SK-N-SH (cell line): ENCODE results near the gene INSRR. TPM values are rescaled to one million over a fixed set of nuclear protein-coding genes. Genes with fewer than 3 reads are reported as not detected.

ENCODE experiments used
- CTCF ChIA-PET: fragments of 300-600, 350-600 bp; formaldehyde crosslinking; extraction: SDS; loops from one replicate; lab custom pipeline; 2021; lab: Yijun Ruan, JAX
- POLR2A ChIA-PET: fragments of 350-600 bp; sonication (Branson Sonifier 250); formaldehyde crosslinking; extraction: SDS; loops from one replicate; lab custom pipeline; 2020; ENCODE audit warnings: antibody characterized with exemption, inconsistent platforms; lab: Yijun Ruan, JAX
- DNase-seq: peaks from one replicate; pipeline ENCODE4 v3.0.0; 2012
- H2AFZ ChIP-seq: fragments of 200-600 bp; sonication (generic); 2 replicates; pipeline ENCODE4 v1.8.1; 2016; ENCODE audit warnings: antibody characterized with exemption, mild to moderate bottlenecking, low read depth
- H3F3A ChIP-seq: fragments of 200-600 bp; sonication (generic); replicated peaks from 2 replicates; pipeline ENCODE3; 2016; ENCODE audit warnings: antibody characterized with exemption, mild to moderate bottlenecking; ENCODE audit not compliant: insufficient read depth
- H3K27ac ChIP-seq, 2 experiments: fragments of 200-500 bp in 1 of 2; fragments of 200-600 bp in 1 of 2; sonication (Bioruptor generic) in 1 of 2; sonication (generic), shearing (Covaris generic) in 1 of 2; 2 replicates each; pipeline versions ENCODE4 v1.5.1 to v1.6.1; 2014 to 2016; ENCODE audit warnings: low read depth in 2 of 2, inconsistent platforms in 1 of 2, low read length in 1 of 2, mild to moderate bottlenecking in 1 of 2, mixed read lengths in 1 of 2
- H3K27me3 ChIP-seq: fragments of 200-600 bp; sonication (generic), shearing (Covaris generic); 2 replicates; pipeline ENCODE4 v1.6.1; 2016; ENCODE audit warnings: mixed run types; ENCODE audit not compliant: insufficient read depth
- H3K36me3 ChIP-seq, 2 experiments: fragments of 200-500 bp in 1 of 2; fragments of 200-600 bp in 1 of 2; sonication (Bioruptor generic) in 1 of 2; sonication (generic) in 1 of 2; replicated peaks in 1 of 2; 2 replicates each; pipeline versions ENCODE3 to v1.5.1; 2014 to 2016; ENCODE audit warnings: low read length in 1 of 2, mild to moderate bottlenecking in 1 of 2; ENCODE audit not compliant: insufficient read depth in 2 of 2, control insufficient read depth in 1 of 2
- H3K4me1 ChIP-seq, 2 experiments: fragments of 200-500 bp in 1 of 2; fragments of 200-600 bp in 1 of 2; sonication (Bioruptor generic) in 1 of 2; sonication (generic), shearing (Covaris generic) in 1 of 2; 2 replicates each; pipeline versions ENCODE4 v1.5.1 to v1.6.1; 2014 to 2016; ENCODE audit warnings: low read depth in 1 of 2, low read length in 1 of 2, mixed run types in 1 of 2; ENCODE audit not compliant: insufficient read depth in 2 of 2, control insufficient read depth in 1 of 2
- H3K4me2 ChIP-seq: fragments of 200-600 bp; sonication (generic), shearing (Covaris generic); 2 replicates; pipeline ENCODE4 v1.6.1; 2017; ENCODE audit warnings: mixed run types
- H3K4me3 ChIP-seq, 2 experiments: fragments of 200-500 bp in 1 of 2; fragments of 200-600 bp in 1 of 2; sonication (Bioruptor generic) in 1 of 2; sonication (generic), shearing (Covaris generic) in 1 of 2; 2 replicates each; pipeline versions ENCODE4 v1.5.1 to v1.8.1; 2014 to 2016; ENCODE audit warnings: low read depth in 2 of 2, inconsistent platforms in 1 of 2, low read length in 1 of 2, mild to moderate bottlenecking in 1 of 2, mixed read lengths in 1 of 2, moderate library complexity in 1 of 2
- H3K79me2 ChIP-seq: fragments of 200-600 bp; sonication (generic); 2 replicates; pipeline ENCODE4 v1.8.1; 2017; ENCODE audit warnings: mild to moderate bottlenecking; ENCODE audit not compliant: insufficient read depth
- H3K9ac ChIP-seq: fragments of 200-600 bp; sonication (generic); 2 replicates; pipeline ENCODE4 v1.6.1; 2017; ENCODE audit warnings: mixed run types
- H3K9me2 ChIP-seq: fragments of 200-600 bp; sonication (generic); 2 replicates; pipeline ENCODE4 v1.6.1; 2017; ENCODE audit warnings: mixed run types
- H3K9me3 ChIP-seq: fragments of 200-600 bp; sonication (generic); 2 replicates; pipeline ENCODE4 v1.6.1; 2017; ENCODE audit warnings: mixed run types, mild to moderate bottlenecking, moderate library complexity
- H4K20me1 ChIP-seq: fragments of 200-600 bp; sonication (generic); 2 replicates; pipeline ENCODE4 v1.6.1; 2017; ENCODE audit warnings: mild to moderate bottlenecking, mixed run types; ENCODE audit not compliant: insufficient read depth
- EP300 ChIP-seq, 2 experiments: IDR thresholded peaks; 2 replicates each; pipeline versions ENCODE4 v1.4.0 to v1.6.1; 2012; ENCODE audit warnings: borderline replicate concordance in 1 of 2, low read depth in 1 of 2, low read length in 1 of 2
- JUND ChIP-seq: IDR thresholded peaks from 2 replicates; pipeline ENCODE4 v1.4.0; 2012
- PBX3 ChIP-seq: IDR thresholded peaks from 2 replicates; pipeline ENCODE4; 2012
- RCOR1 ChIP-seq: fragments of 150-350 bp; IDR thresholded peaks from 2 replicates; pipeline ENCODE4 v1.6.1; 2017; ENCODE audit warnings: antibody characterized with exemption, low read length
- RFX5 ChIP-seq: IDR thresholded peaks from 2 replicates; pipeline ENCODE4 v1.6.1; 2012; ENCODE audit warnings: mild to moderate bottlenecking, improper control_type of control experiment, low read length
- RXRA ChIP-seq: IDR thresholded peaks from 2 replicates; pipeline ENCODE4 v1.4.0; 2012; ENCODE audit warnings: low read depth, mild to moderate bottlenecking, borderline replicate concordance
- TEAD4 ChIP-seq: IDR thresholded peaks from 2 replicates; pipeline ENCODE4 v1.4.0; 2012; ENCODE audit warnings: mild to moderate bottlenecking, borderline replicate concordance; ENCODE audit not compliant: insufficient read depth
- USF1 ChIP-seq: IDR thresholded peaks from 2 replicates; pipeline ENCODE4 v1.4.0; 2012; ENCODE audit warnings: low read depth, borderline replicate concordance
- WGBS: methylation state at CpG from one replicate; pipeline ENCODE4 v1.1.6; 2017; ENCODE audit warnings: low lambda C conversion rate; 5-methylcytosine and 5-hydroxymethylcytosine counted together
- polyA plus RNA-seq, 3 experiments: library from polyadenylated mRNA; depleted of rRNA; stranded (reverse); fragments of >200 nt; gene quantifications; 2 replicates each; pipeline ENCODE4 v1.2.3, GENCODE V29; 2012

The INSRR gene
- polyA plus RNA-seq, 1 of the 3 experiments (the other 2 are of a cell fraction) = 0.20 TPM

GRCh38 chr1:156869455-156869854, 10.5 kb upstream of the INSRR start:
- no peak for DNase-seq
- H3F3A ChIP-seq = peaks cover 18% of the 10 kb centered on the region
- no peaks in the 10 kb centered on the region for H4K20me1 ChIP-seq
- no peak overlapping the region for H3K4me3 ChIP-seq
- H2AFZ ChIP-seq = no peak overlapping the region
- peaks cover 0 to 8% of the 10 kb centered on the region in 2 experiments; a peak in 2 of 4 replicates for H3K4me1 ChIP-seq
- H3K9me3 ChIP-seq = no peaks in the 10 kb centered on the region
- no peak overlapping the region for H3K4me2 ChIP-seq
- H3K79me2 ChIP-seq = no peaks in the 10 kb centered on the region
- no peaks in the 10 kb centered on the region for H3K27me3 ChIP-seq
- no peak for TF ChIP-seq RFX5
- WGBS = 96% methylated on average over 9 of the region's 9 CpGs
- no peak overlapping the region for H3K27ac ChIP-seq
- H3K9ac ChIP-seq = no peak overlapping the region
- H3K36me3 ChIP-seq = no peaks in the 10 kb centered on the region
- ChIA-PET POLR2A (no interaction called here), CTCF (interaction anchor here (1.4 to 22.1 kb wide), 9 partner anchors 13 to 180 kb away, joined by 4 to 455 read pairs (median 6); partner anchors contain the start of gene PEAR1)
- H3K9me2 ChIP-seq = no peaks in the 10 kb centered on the region

- DNase-seq = no peak
- no peak overlapping the region for H2AFZ ChIP-seq
- H3K9me2 ChIP-seq = no peaks in the 10 kb centered on the region
- ChIA-PET POLR2A (no interaction called here), CTCF (interaction anchor here (1.5 to 22.1 kb wide), 6 partner anchors 15 to 72 kb away, joined by 4 to 455 read pairs (median 6); partner anchors contain the start of gene PEAR1)
- H3K9me3 ChIP-seq = no peaks in the 10 kb centered on the region
- no peak overlapping the region for H3K4me2 ChIP-seq
- no peak overlapping the region for H3K9ac ChIP-seq
- H4K20me1 ChIP-seq = no peaks in the 10 kb centered on the region
- 93% methylated on average over 12 of the region's 13 CpGs for WGBS
- H3K79me2 ChIP-seq = no peaks in the 10 kb centered on the region
- TF ChIP-seq USF1 = no peak
- TF ChIP-seq RXRA = no peak
- TF ChIP-seq PBX3 = no peak
- no peak for TF ChIP-seq TEAD4
- TF ChIP-seq RFX5 = no peak
- TF ChIP-seq EP300 (IDR thresholded peaks at IDR 0.05; ENCODE audit: borderline replicate concordance in 1 of 2, low read depth in 1 of 2, low read length in 1 of 2) = no peak
- no peak for TF ChIP-seq JUND
- TF ChIP-seq RCOR1 = no peak
- TF ChIP-seq, all 33 proteins: peak for 0
- no peaks in the 10 kb centered on the region for H3K27me3 ChIP-seq
- H3K27ac ChIP-seq = no peak overlapping the region
- H3F3A ChIP-seq = peaks cover 18% of the 10 kb centered on the region
- H3K36me3 ChIP-seq = no peaks in the 10 kb centered on the region
- no peak overlapping the region for H3K4me3 ChIP-seq
- H3K4me1 ChIP-seq = peaks cover 7 to 8% of the 10 kb centered on the region in 2 experiments; a peak in 2 of 4 replicates
These were observed 9.4 kb upstream of the INSRR start for GRCh38 chr1:156868341-156868740.
